ENCODE measurements around the gene PODXL. TPM values are rescaled to one million over a fixed set of nuclear protein-coding genes. Genes with fewer than 3 reads are reported as not detected.

Gene PODXL
- total and polyA plus RNA-seq, 10 of the 15 experiments (the other 5 are each of a cell fraction or from before 2014, with no cell fraction given) = 0.04 to 1.8 (median 0.38) TPM

GRCh38 chr7:131586259-131586658 is 29.8 kb upstream of the PODXL start (continued):
- no peak for TF ChIP-seq SMARCA5 (IDR thresholded peaks at IDR 0.05)
- no peak for TF ChIP-seq ATF2 (IDR thresholded peaks at IDR 0.05; ENCODE audit: low read length)
- no peak for TF ChIP-seq MEF2A (IDR thresholded peaks at IDR 0.05; ENCODE audit: insufficient read depth, low read depth, low read length)
- TF ChIP-seq E2F4 (IDR thresholded peaks at IDR 0.05; ENCODE audit: low read depth, low read length) = no peak
- TF ChIP-seq NR2F1 (conservative IDR thresholded peaks at IDR 0.05) = no peak
- no peak for TF ChIP-seq CHD4 (IDR thresholded peaks at IDR 0.05)

GRCh38 chr7:131583430-131583829 is 27.0 kb upstream of the PODXL start:
- DNase-seq (ENCODE audit: low read depth, low spot score) = no peak
- SMC1A ChIA-PET (ENCODE audit: uncharacterized antibody, unreplicated experiment) = no interaction called here
- no peak for ATAC-seq
- TF ChIP-seq CBX5 (IDR thresholded peaks at IDR 0.05; ENCODE audit: low read depth) (no peak), IKZF1 (conservative IDR thresholded peaks at IDR 0.05) (no peak), FOXM1 (IDR thresholded peaks at IDR 0.05; ENCODE audit: low read depth, low read length) (no peak), MLLT1 (IDR thresholded peaks at IDR 0.05) (no peak), IKZF2 (IDR thresholded peaks at IDR 0.05) (no peak), CHD1 (IDR thresholded peaks at IDR 0.05; ENCODE audit: low read depth, low read length) (no peak), ZZZ3 (IDR thresholded peaks at IDR 0.05; ENCODE audit: control insufficient read depth, insufficient read length, low read depth) (no peak), HSF1 (IDR thresholded peaks at IDR 0.05; ENCODE audit: low read depth, low read length) (no peak), POLR2AphosphoS2 (IDR thresholded peaks at IDR 0.05; ENCODE audit: low read depth, low read length) (no peak), MTA3 (IDR thresholded peaks at IDR 0.05; ENCODE audit: borderline replicate concordance, low read length) (no peak), NBN (IDR thresholded peaks at IDR 0.05) (no peak)

More at GRCh38 chr7:131583430-131583829, 27.0 kb upstream of the PODXL start:
- intact Hi-C loops (cut with micrococcal nuclease; ENCODE audit: unreplicated experiment) (no loop called here), in situ Hi-C loops (cut with MboI) (no loop called here)
- no peaks in the 10 kb centered on the region for H3K9me3 ChIP-seq (replicated peaks; ENCODE audit: control insufficient read depth, insufficient read depth, low read length)
- H3K79me2 ChIP-seq (ENCODE audit: control insufficient read depth, insufficient read depth, low read length) = no peaks in the 10 kb centered on the region
- WGBS (ENCODE audit: insufficient coverage, insufficient replicate concordance, low lambda C conversion rate, missing lambda C conversion rate) = 26% methylated on average over 9 of the region's 9 CpGs
- H2AFZ ChIP-seq (ENCODE audit: control insufficient read depth, low read depth, low read length) = no peak overlapping the region
- no peaks in the 10 kb centered on the region; a peak in 1 of 4 replicates for H3K27me3 ChIP-seq (replicated peaks in 1 of 2; ENCODE audit: control insufficient read depth in 2 of 2, insufficient read depth in 2 of 2, low read length in 1 of 2)
- H3K4me3 ChIP-seq = no peak overlapping the region
- RAD21 ChIA-PET (ENCODE audit: unreplicated experiment) = no interaction called here
- no peak overlapping the region for H3K9ac ChIP-seq (ENCODE audit: control insufficient read depth, insufficient read depth, low read length)
- FAIRE-seq = no peak
- CTCF ChIA-PET = interaction anchor here (1.1 kb wide), 1 partner anchor 30 kb away, joined by 4 read pairs; no protein-coding TSS in a partner anchor
- POLR2A ChIA-PET = no interaction called here
- no peaks in the 10 kb centered on the region for H4K20me1 ChIP-seq (ENCODE audit: control insufficient read depth, insufficient read depth)
- no TSS peak for BruUV-seq (replicated peaks)
- H3K36me3 ChIP-seq (ENCODE audit: control insufficient read depth in 2 of 2, insufficient read depth in 2 of 2, low read length in 1 of 2) = no peaks in the 10 kb centered on the region
- H3K4me1 ChIP-seq (ENCODE audit: control insufficient read depth, insufficient read depth, low read length) = no peaks in the 10 kb centered on the region
- H3K4me2 ChIP-seq (ENCODE audit: control insufficient read depth, insufficient read depth) = no peak overlapping the region
- H3K27ac ChIP-seq (ENCODE audit: control insufficient read depth, insufficient read depth) = no peak overlapping the region
